Right cardiac atrium (tissue), 5 donors: ENCODE measurements around the gene DLX3. TPM values are rescaled to one million over a fixed set of nuclear protein-coding genes. Genes with fewer than 3 reads are reported as not detected.
A peak's percentile ranks its signal among the peaks of the same experiment; 100 is the strongest.

Source experiments
- ATAC-seq, 2 donors: fragments of 200-7000 bp; cut with Tn5 transposase; one replicate each; pipeline versions ENCODE4 v1.8.0 to v1.9.1; 2020; ENCODE audit warnings: moderate library complexity in 2 of 2, mild to moderate bottlenecking in 1 of 2
- DNase-seq, 3 donors: peaks; one replicate each; pipeline ENCODE4 v3.0.0-alpha.2; 2020
- H3K27ac ChIP-seq: one replicate; pipeline ENCODE4 v1.5.1; 2013; ENCODE audit warnings: mild to moderate bottlenecking, low read length, control low read depth, moderate library complexity
- H3K27me3 ChIP-seq: one replicate; pipeline ENCODE4 v1.6.1; 2013; ENCODE audit not compliant: control insufficient read depth, insufficient read depth
- H3K4me1 ChIP-seq: one replicate; pipeline ENCODE4 v1.6.1; 2013; ENCODE audit warnings: low read length; ENCODE audit not compliant: control insufficient read depth, insufficient read depth
- H3K4me3 ChIP-seq: one replicate; pipeline ENCODE4 v1.5.1; 2013; ENCODE audit warnings: low read length, control low read depth
- H3K9me3 ChIP-seq: one replicate; pipeline ENCODE4 v1.6.1; 2013; ENCODE audit warnings: low read length; ENCODE audit not compliant: control insufficient read depth
- WGBS: extraction: QIAGEN DNeasy Blood & Tissue Kit; methylation state at CpG from one replicate; pipeline ENCODE4 v1.1.7; 2013; 5-methylcytosine and 5-hydroxymethylcytosine counted together
- intact Hi-C, 4 donors: fragments of 100-400 bp; cut with DNase I; formaldehyde crosslinking; loops; one replicate each; pipeline versions ENCODE4 v1.11.0 to v1.14.0; 2022 to 2023
- polyA plus RNA-seq: library from polyadenylated mRNA; stranded (reverse); fragments of 200-250 nt; gene quantifications from one replicate; pipeline ENCODE4 v1.2.3, GENCODE V29; 2013
- total RNA-seq, 4 donors: library from RNA; stranded (reverse); fragmentation: NEBNext Ultra II Directional; extraction: Animal tissue kit (Norgen Biotek cat#: 25700); gene quantifications; one replicate each; pipeline ENCODE4 v1.2.1, GENCODE V29; 2021
- donor health status: healthy with polysubstance abuse.
- donor health status: DM: no; HTN: yes; CAD: no.
- donor health status: DM: no; HTN: no; CAD: no.
- donor health status: DM: no; HTN: yes; CAD: no; lungs with severe emphysema.
- donor health status: DM: yes; HTN: yes; CAD: no.

DLX3 gene
- total and polyA plus RNA-seq, 5 donors, result 0.12 to 0.16 (median 0.14) TPM; not detected in 2

GRCh38 chr17:50034498-50035364, 39.7 kb upstream of the DLX3 start:
- no peak overlapping the region for H3K27ac ChIP-seq
- intact Hi-C loops, result no loop called here

GRCh38 chr17:50033316-50033715, 38.3 kb upstream of the DLX3 start:
- H3K27ac ChIP-seq, result no peak overlapping the region
- no peaks in the 10 kb centered on the region for H3K4me1 ChIP-seq
- H3K4me3 ChIP-seq, result no peak overlapping the region
- H3K9me3 ChIP-seq, result no peaks in the 10 kb centered on the region
- ATAC-seq (peak in 1 of 2 donors; percentile 14), DNase-seq (no peak)
- H3K27me3 ChIP-seq, result no peaks in the 10 kb centered on the region
- 58% methylated on average over 6 of the region's 6 CpGs for WGBS
- intact Hi-C loops, result no loop called here

More at GRCh38 chr17:50034498-50035364, 39.7 kb upstream of the DLX3 start:
- no peak overlapping the region for H3K4me3 ChIP-seq
- no peaks in the 10 kb centered on the region for H3K27me3 ChIP-seq
- no peaks in the 10 kb centered on the region for H3K4me1 ChIP-seq
- DNase-seq, result no peak
- H3K9me3 ChIP-seq, result no peaks in the 10 kb centered on the region
- no peak for ATAC-seq
- 84% methylated on average over 16 of the region's 16 CpGs for WGBS

- intact Hi-C loops, result loop anchor here in 2 of 4 donors (5.0 to 10.0 kb wide), 2 partner anchors 63 to 266 kb away; no protein-coding TSS in a partner anchor
- Histone ChIP-seq H3K27ac (no peak overlapping the region), H3K4me3 (no peak overlapping the region), H3K9me3 (no peaks in the 10 kb centered on the region), H3K4me1 (no peaks in the 10 kb centered on the region), H3K27me3 (no peaks in the 10 kb centered on the region)
- DNase-seq (no peak), ATAC-seq (no peak)
- WGBS, result 86% methylated on average over 7 of the region's 7 CpGs
These were observed 34.2 kb upstream of the DLX3 start for GRCh38 chr17:50029185-50029584.

- DNase-seq (no peak), ATAC-seq (no peak)
- H3K27ac ChIP-seq, result no peak overlapping the region
- no peaks in the 10 kb centered on the region for H3K27me3 ChIP-seq
- H3K9me3 ChIP-seq, result no peaks in the 10 kb centered on the region
- 83% methylated on average over 6 of the region's 6 CpGs for WGBS
- H3K4me1 ChIP-seq, result no peaks in the 10 kb centered on the region
- intact Hi-C loops, result loop anchor here in 2 of 4 donors (5.0 to 10.0 kb wide), 2 partner anchors 64 to 266 kb away; no protein-coding TSS in a partner anchor
- H3K4me3 ChIP-seq, result no peak overlapping the region
These were observed 33.7 kb upstream of the DLX3 start for GRCh38 chr17:50028736-50029120.

GRCh38 chr17:50027881-50028735, 33.1 kb upstream of the DLX3 start:
- Histone ChIP-seq H3K9me3 (no peaks in the 10 kb centered on the region), H3K27ac (no peak overlapping the region), H3K4me3 (no peak overlapping the region), H3K27me3 (no peaks in the 10 kb centered on the region), H3K4me1 (no peaks in the 10 kb centered on the region)
- WGBS, result 54% methylated on average over 20 of the region's 20 CpGs
- ATAC-seq (peak in 1 of 2 donors; percentile 11), DNase-seq (no peak)
- intact Hi-C loops, result loop anchor here (2.0 to 10.0 kb wide), 4 partner anchors 59 to 267 kb away; no protein-coding TSS in a partner anchor

- peak; percentile 85 to 86 (median 85) for DNase-seq
These were observed 32.3 kb upstream of the DLX3 start for GRCh38 chr17:50027172-50027880.

GRCh38 chr17:50026837-50027171, 31.8 kb upstream of the DLX3 start:
- Histone ChIP-seq H3K9me3 (no peaks in the 10 kb centered on the region), H3K4me3 (no peak overlapping the region), H3K4me1 (no peaks in the 10 kb centered on the region), H3K27ac (no peak overlapping the region), H3K27me3 (no peaks in the 10 kb centered on the region)
- under 1% methylated on average over 6 of the region's 6 CpGs for WGBS
- ATAC-seq (peak; percentile 78 to 84), DNase-seq (peak; percentile 82 to 94 (median 93))
- intact Hi-C loops, result loop anchor here (2.0 to 10.0 kb wide), 4 partner anchors 60 to 268 kb away; no protein-coding TSS in a partner anchor

More at GRCh38 chr17:50027172-50027880, 32.3 kb upstream of the DLX3 start:
- Histone ChIP-seq H3K4me3 (no peak overlapping the region), H3K27me3 (no peaks in the 10 kb centered on the region), H3K27ac (no peak overlapping the region), H3K9me3 (no peaks in the 10 kb centered on the region), H3K4me1 (no peaks in the 10 kb centered on the region)
- 9% methylated on average over 27 of the region's 27 CpGs for WGBS
- ATAC-seq, result peak; percentile 71 to 88
- intact Hi-C loops, result loop anchor here (2.0 to 10.0 kb wide), 4 partner anchors 59 to 267 kb away; no protein-coding TSS in a partner anchor

GRCh38 chr17:50026046-50026675, 31.1 kb upstream of the DLX3 start:
- intact Hi-C loops, result loop anchor here (2.0 to 10.0 kb wide), 4 partner anchors 61 to 269 kb away; no protein-coding TSS in a partner anchor

GRCh38 chr17:50024808-50025207, 29.8 kb upstream of the DLX3 start:
- DNase-seq (no peak), ATAC-seq (no peak)
- no peak overlapping the region for H3K4me3 ChIP-seq
- H3K9me3 ChIP-seq, result no peaks in the 10 kb centered on the region
- intact Hi-C loops, result loop anchor here in 2 of 4 donors (5.0 to 10.0 kb wide), 2 partner anchors 67 to 270 kb away; no protein-coding TSS in a partner anchor
- H3K27me3 ChIP-seq, result no peaks in the 10 kb centered on the region
- H3K4me1 ChIP-seq, result no peaks in the 10 kb centered on the region
- 40% methylated on average over 7 of the region's 7 CpGs for WGBS
- H3K27ac ChIP-seq, result no peak overlapping the region

More at GRCh38 chr17:50026046-50026675, 31.1 kb upstream of the DLX3 start:
- peak in 1 of 2 donors; percentile 20 for ATAC-seq
- no peak for DNase-seq
- Histone ChIP-seq H3K9me3 (no peaks in the 10 kb centered on the region), H3K27me3 (no peaks in the 10 kb centered on the region), H3K4me1 (no peaks in the 10 kb centered on the region), H3K4me3 (no peak overlapping the region), H3K27ac (no peak overlapping the region)
- 58% methylated on average over 8 of the region's 8 CpGs for WGBS

- ATAC-seq, result no peak
- Histone ChIP-seq H3K27me3 (no peaks in the 10 kb centered on the region), H3K27ac (no peak overlapping the region), H3K4me3 (no peak overlapping the region), H3K4me1 (no peaks in the 10 kb centered on the region), H3K9me3 (no peaks in the 10 kb centered on the region)
- intact Hi-C loops, result loop anchor here in 1 of 4 donors (10.0 kb wide), 1 partner anchor 271 kb away; no protein-coding TSS in a partner anchor
- DNase-seq, result no peak
- 62% methylated on average over 8 of the region's 8 CpGs for WGBS
These were observed 28.5 kb upstream of the DLX3 start for GRCh38 chr17:50023520-50023919.
